Stimulated activated CD8-positive, alpha-beta memory T cell treated with anti-CD3 and anti-CD28 coated beads, Interleukin-7, amount 100 ng/mL, for 1 hour (primary cell): ENCODE results near the gene SAFB.

Source experiments
- DNase-seq, 2 donors: peaks; one replicate each; pipeline ENCODE4 v3.0.0-alpha.2; 2020; ENCODE audit warnings: low read depth in 2 of 2

The SAFB gene

DNA sequence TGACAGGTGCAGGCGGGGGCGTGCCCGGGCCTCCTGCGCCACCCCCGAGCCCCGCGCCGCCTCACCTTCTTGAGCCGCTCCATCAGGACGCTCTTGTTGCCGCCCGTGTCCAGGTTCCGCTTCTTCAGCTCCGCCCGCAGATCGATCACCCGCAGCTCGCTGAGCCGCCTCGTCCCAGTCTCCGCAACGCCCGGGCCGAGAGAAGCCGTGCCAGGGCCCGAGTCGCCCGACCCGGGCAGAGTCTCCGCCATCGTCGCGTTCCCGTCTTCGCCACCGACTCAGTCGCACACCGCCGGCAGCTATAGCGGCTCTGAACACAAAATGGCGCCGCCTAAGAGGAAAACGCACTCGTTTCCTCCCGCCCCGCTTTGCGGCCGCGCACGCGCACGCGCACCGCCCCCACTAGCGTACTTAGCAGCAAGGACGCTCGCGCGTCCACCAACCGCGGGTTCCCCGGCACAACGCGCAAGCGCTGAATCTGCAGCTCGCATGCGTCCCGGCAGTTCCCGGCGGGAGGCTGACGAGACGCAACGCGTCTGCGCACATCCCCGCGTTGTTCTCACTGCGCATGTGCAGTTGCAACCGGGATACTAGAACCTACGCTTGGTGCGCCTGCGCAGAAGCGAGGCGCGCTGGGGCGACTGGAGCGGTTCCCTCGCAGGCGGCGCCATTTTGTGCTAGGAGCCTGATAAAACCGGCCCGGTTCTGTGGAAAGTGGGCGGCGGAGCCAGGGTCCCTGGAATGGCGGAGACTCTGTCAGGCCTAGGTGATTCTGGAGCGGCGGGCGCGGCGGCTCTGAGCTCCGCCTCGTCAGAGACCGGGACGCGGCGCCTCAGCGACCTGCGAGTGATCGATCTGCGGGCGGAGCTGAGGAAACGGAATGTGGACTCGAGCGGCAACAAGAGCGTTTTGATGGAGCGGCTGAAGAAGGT lies at the start of gene SAFB, which contains the start of gene SAFB2:
TSS of gene SAFB (plus strand) at position 619 of the 932 bp plus-strand sequence. CDS start at position 742, 123 bp downstream.
TSS of gene SAFB2 (minus strand) at position 312 of the 932 bp plus-strand sequence. CDS start at position 251, 61 bp downstream.
- peak; percentile 98 to 99 for DNase-seq

DNA sequence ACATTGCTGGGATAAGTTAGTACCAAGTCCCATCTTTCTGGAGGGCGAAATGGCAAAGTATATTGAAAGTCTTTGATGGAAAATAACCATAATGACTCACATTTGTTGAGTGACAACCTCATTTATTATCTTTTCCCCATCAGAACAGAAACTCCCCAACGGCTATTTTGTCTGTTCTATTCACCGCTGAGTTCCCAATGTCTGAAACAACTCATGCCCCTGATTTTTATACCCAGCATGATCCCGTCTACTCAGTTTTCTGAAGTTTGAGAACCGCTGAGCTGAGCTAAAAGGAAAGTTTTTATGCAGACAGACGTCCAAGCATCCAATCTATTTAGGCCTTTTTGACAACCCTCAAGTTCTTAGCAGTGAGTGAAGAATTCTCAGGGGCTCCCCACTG lies 47.3 kb upstream of the SAFB start:
- no peak for DNase-seq

- peak; percentile 49 to 53 for DNase-seq
These were observed 44.6 kb upstream of the SAFB start for GRCh38 chr19:5578097-5578846.

GRCh38 chr19:5579286-5579685 lies 43.6 kb upstream of the SAFB start:
- DNase-seq, result no peak

- DNase-seq, result no peak
These were observed 43.2 kb upstream of the SAFB start for GRCh38 chr19:5579697-5580096.

DNA sequence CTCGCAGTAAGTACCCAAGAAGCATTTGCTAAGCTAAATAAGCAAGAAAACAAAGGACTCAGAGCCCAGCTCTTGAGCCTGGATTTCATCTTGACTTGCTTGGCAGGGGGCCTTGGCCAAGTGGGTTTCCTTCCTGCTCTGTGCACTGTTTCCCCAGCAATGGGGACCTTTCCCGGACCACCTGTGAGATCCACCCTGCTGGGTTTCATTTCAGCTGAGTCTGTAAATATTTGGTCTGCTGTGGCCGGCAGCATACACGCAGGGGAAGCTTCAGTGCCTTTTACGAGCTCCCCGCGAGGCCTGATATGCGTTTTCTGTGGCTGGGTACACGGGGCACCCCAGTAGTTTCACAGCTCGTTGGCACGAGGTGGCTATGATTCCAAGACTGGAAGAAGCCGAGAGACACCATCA lies 42.7 kb upstream of the SAFB start:
- DNase-seq, result no peak

GRCh38 chr19:5585461-5586299 lies 37.2 kb upstream of the SAFB start:
- DNase-seq, result no peak

- no peak for DNase-seq
These were observed 36.4 kb upstream of the SAFB start for GRCh38 chr19:5586300-5587070.

GRCh38 chr19:5587071-5587455 lies 35.8 kb upstream of the SAFB start:
- no peak for DNase-seq

- no peak for DNase-seq
These were observed 35.2 kb upstream of the SAFB start for GRCh38 chr19:5587661-5588060.

GRCh38 chr19:5588441-5588840 lies 34.4 kb upstream of the SAFB start:
- DNase-seq, result no peak

DNA sequence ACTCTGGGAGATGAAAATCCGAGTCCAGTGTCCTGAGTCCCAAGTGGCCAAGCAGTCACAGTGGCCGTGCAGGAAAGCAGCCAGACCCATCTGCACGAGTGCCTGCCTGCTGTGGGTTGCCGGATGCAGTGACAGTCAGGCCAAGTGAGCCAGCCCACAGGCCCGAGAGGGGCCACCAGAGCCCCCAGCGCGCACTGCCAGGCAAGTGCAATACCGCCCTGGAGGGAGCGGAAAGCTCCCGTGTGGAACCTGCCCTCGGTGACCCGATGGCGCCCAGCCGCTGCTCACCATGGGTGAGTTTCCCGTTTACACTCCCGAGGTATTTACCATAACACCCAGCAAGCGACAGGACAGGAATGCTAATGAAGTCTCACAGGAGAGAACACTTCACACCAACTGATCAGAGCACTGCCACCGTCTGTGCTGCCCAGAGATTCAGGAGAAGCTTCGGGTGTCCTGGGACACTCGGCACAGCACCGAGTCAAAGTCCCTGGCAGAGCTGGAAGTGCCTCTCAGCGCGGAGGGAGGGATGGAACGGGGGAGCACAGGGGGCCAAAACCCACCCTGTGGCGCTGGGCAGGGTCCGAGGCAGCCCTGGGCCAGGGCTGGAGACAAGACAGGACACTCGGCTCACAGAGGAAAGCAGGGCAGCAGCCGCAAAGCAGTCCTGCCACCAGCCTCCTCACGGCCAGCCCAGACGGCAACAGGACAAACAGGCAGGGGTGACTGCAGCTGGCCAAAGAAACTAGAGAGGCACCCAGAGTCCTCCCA lies 33.8 kb upstream of the SAFB start:
- no peak for DNase-seq

DNA sequence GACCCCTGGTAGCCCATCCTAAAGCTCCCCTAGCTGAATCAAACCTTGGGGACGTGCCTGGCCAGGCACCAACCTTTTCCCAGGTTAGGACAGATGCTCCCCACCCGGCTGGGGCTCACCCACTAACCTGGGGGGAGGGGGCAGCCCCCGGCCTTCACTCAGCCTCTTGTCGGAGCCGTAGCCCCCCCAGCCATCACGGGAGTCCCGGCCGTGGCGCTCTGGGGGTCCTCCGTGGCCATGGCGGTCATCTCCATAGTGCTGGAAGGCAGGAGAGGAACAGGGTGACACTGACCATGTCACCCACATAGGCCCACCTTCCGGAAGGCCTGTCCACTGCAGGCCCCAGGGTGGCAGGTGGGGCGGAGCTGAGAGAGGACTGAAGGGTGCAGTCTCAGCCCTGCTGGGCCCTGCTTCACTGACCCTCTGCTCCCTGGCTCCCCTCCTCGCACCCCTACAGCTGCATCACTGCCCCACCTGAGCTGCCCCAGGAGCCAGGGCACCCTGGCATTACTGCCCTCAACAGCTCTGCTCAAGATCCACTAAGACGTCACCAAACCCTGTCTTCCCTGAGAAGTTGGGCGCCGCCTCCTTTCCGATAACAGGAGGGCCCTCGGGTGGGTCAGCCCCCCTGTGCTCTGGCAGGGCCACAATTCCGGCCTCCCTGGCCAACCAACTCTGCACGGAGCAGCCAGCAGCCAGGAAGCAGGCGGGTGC lies 32.6 kb upstream of the SAFB start:
- no peak for DNase-seq

- no peak for DNase-seq
These were observed 32.1 kb upstream of the SAFB start for GRCh38 chr19:5590865-5591154.

- DNase-seq, result no peak
These were observed 31.4 kb upstream of the SAFB start for GRCh38 chr19:5591476-5591875.

GRCh38 chr19:5592531-5593342 lies 30.1 kb upstream of the SAFB start:
- DNase-seq, result no peak

GRCh38 chr19:5593343-5594255 lies 29.3 kb upstream of the SAFB start:
- DNase-seq, result no peak

- DNase-seq, result no peak
These were observed 28.3 kb upstream of the SAFB start for GRCh38 chr19:5594521-5594950.
